Keratinocyte (primary cell): ENCODE measurements around the gene MOV10L1.

ENCODE experiments used
- EZH2 ChIP-seq: IDR thresholded peaks from one replicate; pipeline ENCODE4 v1.6.1; 2012; ENCODE audit warnings: inconsistent platforms, mild to moderate bottlenecking, low read length, moderate library complexity
- TF ChIP-seq, protein P1 (sequence below), 3 experiments: IDR thresholded peaks in 1 of 3; conservative IDR thresholded peaks in 1 of 3; optimal IDR thresholded peaks in 1 of 3; 2 replicates in 2 of 3; 3 replicates in 1 of 3; pipeline versions ENCODE3 to v1.5.1; 2011; ENCODE audit warnings: low read length in 3 of 3, mild to moderate bottlenecking in 3 of 3, moderate library complexity in 2 of 3, control low read depth in 1 of 3, inconsistent platforms in 1 of 3; ENCODE audit not compliant: insufficient read depth in 2 of 3; ENCODE audit errors: extremely low read depth in 1 of 3

DNA sequence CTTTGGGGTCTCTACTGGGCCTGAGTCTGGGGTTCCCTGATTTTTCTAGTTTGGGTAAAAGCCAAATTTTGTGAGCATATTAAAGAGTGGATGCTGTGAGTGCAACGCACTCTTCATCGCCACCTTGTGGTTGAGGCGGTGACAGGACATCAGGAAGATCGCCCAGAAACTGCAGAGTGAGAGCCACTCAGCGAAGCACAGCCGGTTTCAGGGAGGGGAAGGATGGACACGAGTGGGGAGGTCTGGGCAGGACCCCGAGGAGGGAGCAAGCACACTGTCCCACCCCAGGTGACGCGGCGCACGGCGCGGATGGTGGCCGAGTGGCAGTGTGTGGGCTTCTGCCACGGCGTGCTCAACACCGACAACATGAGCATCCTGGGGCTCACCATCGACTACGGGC, 120.1 kb downstream of the MOV10L1 start:
- TF ChIP-seq, protein P1, sequence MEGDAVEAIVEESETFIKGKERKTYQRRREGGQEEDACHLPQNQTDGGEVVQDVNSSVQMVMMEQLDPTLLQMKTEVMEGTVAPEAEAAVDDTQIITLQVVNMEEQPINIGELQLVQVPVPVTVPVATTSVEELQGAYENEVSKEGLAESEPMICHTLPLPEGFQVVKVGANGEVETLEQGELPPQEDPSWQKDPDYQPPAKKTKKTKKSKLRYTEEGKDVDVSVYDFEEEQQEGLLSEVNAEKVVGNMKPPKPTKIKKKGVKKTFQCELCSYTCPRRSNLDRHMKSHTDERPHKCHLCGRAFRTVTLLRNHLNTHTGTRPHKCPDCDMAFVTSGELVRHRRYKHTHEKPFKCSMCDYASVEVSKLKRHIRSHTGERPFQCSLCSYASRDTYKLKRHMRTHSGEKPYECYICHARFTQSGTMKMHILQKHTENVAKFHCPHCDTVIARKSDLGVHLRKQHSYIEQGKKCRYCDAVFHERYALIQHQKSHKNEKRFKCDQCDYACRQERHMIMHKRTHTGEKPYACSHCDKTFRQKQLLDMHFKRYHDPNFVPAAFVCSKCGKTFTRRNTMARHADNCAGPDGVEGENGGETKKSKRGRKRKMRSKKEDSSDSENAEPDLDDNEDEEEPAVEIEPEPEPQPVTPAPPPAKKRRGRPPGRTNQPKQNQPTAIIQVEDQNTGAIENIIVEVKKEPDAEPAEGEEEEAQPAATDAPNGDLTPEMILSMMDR (optimal IDR thresholded peaks at IDR 0.05 in 1 of 3, IDR thresholded peaks at IDR 0.05 in 1 of 3, conservative IDR thresholded peaks at IDR 0.05 in 1 of 3; ENCODE audit: extremely low read depth in 1 of 3, insufficient read depth in 2 of 3, low read length in 3 of 3) = peak; percentile 84 to 89 (median 86)
- TF ChIP-seq EZH2 = no peak
